IPS-NIHi11 (cell line): ENCODE measurements around the gene KCNS3.
"Not testable (repeated sequence)": the region's sequence is repeated elsewhere in the genome, so short reads cannot be mapped to it uniquely, and the experiment has no call there.

Experiments
- DNase-seq: peaks from one replicate; pipeline ENCODE4 v3.0.0; 2012; ENCODE audit warnings: mixed read lengths, low spot score

KCNS3 gene

GRCh38 chr2:17950006-17950405, 71.5 kb downstream of the KCNS3 start:
- DNase-seq = no peak

- DNase-seq = no peak
Observed at GRCh38 chr2:17951563-17951962, 73.1 kb downstream of the KCNS3 start.

GRCh38 chr2:17958466-17959092, 80.1 kb downstream of the KCNS3 start:
- no peak for DNase-seq

GRCh38 chr2:17959356-17959755, 80.9 kb downstream of the KCNS3 start:
- DNase-seq = no peak

DNA sequence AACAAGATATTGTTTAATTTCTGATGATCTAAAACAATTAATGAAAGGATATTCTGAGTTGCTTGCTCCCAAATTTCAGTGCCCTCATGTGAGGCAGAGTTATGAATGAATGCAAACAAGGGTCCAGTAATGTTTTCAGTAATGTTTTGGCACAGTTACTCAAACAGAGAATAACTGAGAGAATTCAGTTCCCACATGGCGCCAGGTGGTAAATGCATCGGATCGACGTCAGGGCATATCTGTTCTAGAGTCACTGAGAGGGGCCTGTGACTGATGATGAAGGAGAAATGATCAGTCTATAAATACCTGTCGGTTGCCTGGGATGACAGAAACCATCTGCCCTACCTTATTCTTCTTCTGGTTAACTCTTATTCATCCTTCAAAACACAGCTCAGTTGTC, 81.4 kb downstream of the KCNS3 start:
- no peak for DNase-seq

- no peak for DNase-seq
Observed at GRCh38 chr2:17960925-17961324, 82.5 kb downstream of the KCNS3 start.

DNA sequence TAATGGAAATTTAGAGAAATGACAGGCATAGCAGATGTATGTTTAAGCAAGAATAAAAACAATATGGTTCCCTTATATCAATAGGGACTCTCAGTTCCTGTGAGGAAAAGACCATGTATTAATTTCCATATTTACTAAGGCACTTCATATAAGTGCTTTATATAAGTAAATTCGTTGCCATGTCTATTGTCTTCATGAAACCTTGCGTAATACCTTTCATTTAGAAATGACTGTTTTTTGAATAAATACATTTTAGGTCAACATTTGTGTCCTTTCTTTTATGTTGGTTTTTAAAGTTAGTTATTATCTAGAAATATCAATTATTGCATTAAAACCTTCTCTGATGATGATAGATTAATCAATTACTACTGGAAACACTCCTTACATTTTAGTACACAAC, 83.3 kb downstream of the KCNS3 start:
- no peak for DNase-seq

- DNase-seq = peak; percentile 25
Observed at GRCh38 chr2:17962876-17963275, 84.4 kb downstream of the KCNS3 start.

DNA sequence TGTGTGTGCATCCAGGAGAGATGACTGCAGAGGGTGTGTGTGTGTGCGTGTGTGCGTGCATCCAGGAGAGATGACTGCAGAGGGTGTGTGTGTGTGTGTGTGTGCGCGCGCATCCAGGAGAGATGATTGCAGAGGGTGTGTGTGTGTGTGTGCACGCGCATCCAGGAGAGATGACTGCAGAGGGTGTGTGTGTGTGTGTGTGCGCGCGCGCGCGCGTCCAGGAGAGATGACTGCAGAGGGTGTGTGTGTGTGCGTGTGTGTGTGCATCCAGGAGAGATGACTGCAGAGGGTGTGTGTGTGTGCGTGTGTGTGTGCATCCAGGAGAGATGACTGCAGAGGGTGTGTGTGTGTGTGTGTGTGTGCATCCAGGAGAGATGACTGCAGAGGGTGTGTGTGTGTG, 85.1 kb downstream of the KCNS3 start:
- DNase-seq = not testable (repeated sequence)

DNA sequence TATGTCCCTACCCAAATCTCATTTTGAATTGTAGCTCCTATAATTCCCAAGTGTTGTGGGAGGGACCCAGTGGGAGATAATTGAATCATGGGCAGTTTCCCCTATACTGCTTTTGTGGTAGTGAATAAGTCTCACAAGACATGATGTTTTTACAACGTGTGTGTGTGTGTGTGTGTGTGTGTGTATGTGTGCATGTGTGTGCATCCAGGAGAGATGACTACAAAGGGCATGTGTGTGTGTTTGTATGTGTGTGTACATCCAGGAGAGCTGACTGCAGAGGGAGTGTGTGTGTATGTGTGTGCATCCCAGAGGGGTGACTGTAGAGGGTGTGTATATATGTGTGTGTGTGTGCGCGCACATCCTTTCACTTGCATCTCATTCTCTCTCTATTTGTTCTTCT, 86.7 kb downstream of the KCNS3 start:
- no peak for DNase-seq

DNA sequence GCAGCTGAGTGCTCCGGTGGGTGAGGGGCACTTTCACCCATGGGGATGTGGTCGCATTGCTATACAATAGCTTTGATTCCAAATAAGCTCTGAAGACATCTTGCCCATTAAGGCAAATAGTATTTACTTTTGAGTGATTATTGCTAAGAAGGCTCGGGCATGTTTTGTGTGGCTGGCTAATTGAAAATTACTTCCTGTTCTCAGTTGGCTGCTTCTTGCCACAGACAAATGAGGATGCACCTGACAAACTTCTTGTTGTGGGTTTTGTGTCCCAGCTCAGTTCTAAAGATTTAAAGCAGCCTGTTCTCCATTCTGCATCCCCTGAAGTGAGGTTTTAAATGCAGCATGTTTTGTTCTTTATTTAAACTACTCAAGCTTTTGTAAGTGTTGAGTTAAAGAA, 88.3 kb downstream of the KCNS3 start:
- no peak for DNase-seq

GRCh38 chr2:17969661-17970060, 91.2 kb downstream of the KCNS3 start:
- no peak for DNase-seq

DNA sequence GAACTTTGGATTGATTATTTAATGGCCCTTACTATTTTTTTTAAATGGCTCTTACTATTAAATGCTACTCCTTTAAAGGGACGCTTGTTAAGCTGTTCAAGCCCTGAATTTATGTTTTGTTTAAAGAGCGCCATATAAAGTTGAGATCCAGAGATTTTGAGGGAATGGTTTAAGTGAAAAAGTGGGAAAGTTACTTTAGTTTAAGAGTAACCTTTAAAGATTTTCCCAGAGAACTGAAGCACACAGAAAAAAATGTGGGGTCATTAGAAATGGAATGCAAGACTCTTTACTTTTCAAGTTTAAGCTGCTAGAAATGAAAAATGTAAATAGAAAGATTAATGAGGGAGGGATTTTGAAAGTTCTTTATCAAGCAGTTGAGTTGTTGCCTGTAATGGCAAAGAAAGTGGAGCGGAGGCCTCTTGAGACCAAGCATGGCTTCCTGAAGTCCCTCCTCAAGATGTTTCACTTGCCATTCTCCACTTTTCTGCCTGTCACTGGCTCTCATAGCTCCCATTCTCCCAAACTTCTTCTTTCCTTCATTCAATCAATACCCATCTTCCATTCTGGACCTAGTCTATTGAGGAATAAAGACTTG, 93.2 kb downstream of the KCNS3 start:
- DNase-seq = no peak

- no peak for DNase-seq
Observed at GRCh38 chr2:17972991-17973390, 94.5 kb downstream of the KCNS3 start.

GRCh38 chr2:17975401-17975800, 96.9 kb downstream of the KCNS3 start:
- no peak for DNase-seq

- no peak for DNase-seq
Observed at GRCh38 chr2:17976871-17977746, 98.6 kb downstream of the KCNS3 start.

GRCh38 chr2:17979707-17980106, 101.2 kb downstream of the KCNS3 start:
- DNase-seq = no peak

DNA sequence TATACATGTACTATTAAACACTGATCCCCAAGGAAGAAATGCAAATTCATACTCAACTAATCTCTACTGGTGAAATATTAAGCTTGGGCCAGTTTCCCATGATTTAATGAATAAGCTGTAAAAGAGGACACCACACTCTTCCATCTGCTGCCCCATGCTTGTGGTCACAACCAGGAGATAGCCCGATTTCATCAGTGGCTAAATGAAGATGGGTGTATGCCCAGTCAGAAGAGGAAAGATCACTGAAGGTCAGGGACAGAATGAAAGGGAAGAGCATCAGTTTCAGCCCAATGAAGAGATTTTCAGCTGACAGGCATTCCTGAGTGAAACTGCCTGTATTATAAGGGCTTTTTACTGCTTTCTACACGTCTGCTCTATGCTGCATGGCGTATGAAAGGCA, 103.5 kb downstream of the KCNS3 start:
- DNase-seq = no peak
